ENCODE measurements around the gene ZNF133. TPM values are rescaled to one million over a fixed set of nuclear protein-coding genes. Genes with fewer than 3 reads are reported as not detected.
"Not testable (repeated sequence)": the region's sequence is repeated elsewhere in the genome, so short reads cannot be mapped to it uniquely, and the experiment has no call there.

The ZNF133 gene
- total RNA-seq, 1 experiment from 2014 or later, result 22.8 TPM

- Histone ChIP-seq H3K9me3 (ENCODE audit: insufficient read depth, low read depth) (peaks cover under 1% of the 10 kb centered on the region), H3K79me2 (ENCODE audit: low read depth) (no peaks in the 10 kb centered on the region), H3K9me2 (ENCODE audit: insufficient read depth) (peaks cover 3% of the 10 kb centered on the region; the same call in 1 of the 2 replicates), H3K4me2 (no peak overlapping the region), H3K27me3 (ENCODE audit: insufficient read depth, low read depth) (no peaks in the 10 kb centered on the region), H3K36me3 (ENCODE audit: low read depth) (no peaks in the 10 kb centered on the region), H3K27ac (no peak overlapping the region), H3F3A (ENCODE audit: insufficient read depth, low read depth) (peaks cover 5% of the 10 kb centered on the region; the same call in 1 of the 2 replicates), H3K4me1 (replicated peaks; ENCODE audit: insufficient read depth) (peaks cover 5% of the 10 kb centered on the region), H3K4me3 (no peak overlapping the region), H2AFZ (no peak overlapping the region), H4K20me1 (ENCODE audit: insufficient read depth) (no peaks in the 10 kb centered on the region)
- no peak for TF ChIP-seq EZH2 (IDR thresholded peaks at IDR 0.05; ENCODE audit: low read depth)
- no peak for TF ChIP-seq CTCF (conservative IDR thresholded peaks at IDR 0.05)
- intact Hi-C loops (cut with micrococcal nuclease; ENCODE audit: unreplicated experiment), result no loop called here
- CTCF ChIA-PET, result no interaction called here
- no peak for DNase-seq
- BruUV-seq (replicated peaks), result no TSS peak
- POLR2A ChIA-PET (ENCODE audit: unreplicated experiment), result no interaction called here
These were observed 36.3 kb downstream of the ZNF133 start for GRCh38 chr20:18324596-18325089.

- no peaks in the 10 kb centered on the region for H3K36me3 ChIP-seq (ENCODE audit: low read depth)
- ChIA-PET POLR2A (ENCODE audit: unreplicated experiment) (no interaction called here), CTCF (no interaction called here)
- no peaks in the 10 kb centered on the region for H4K20me1 ChIP-seq (ENCODE audit: insufficient read depth)
- peaks cover 3% of the 10 kb centered on the region; the same call in 1 of the 2 replicates for H3K9me2 ChIP-seq (ENCODE audit: insufficient read depth)
- no peaks in the 10 kb centered on the region for H3K27me3 ChIP-seq (ENCODE audit: insufficient read depth, low read depth)
- H3K4me1 ChIP-seq (replicated peaks; ENCODE audit: insufficient read depth), result peaks cover 12% of the 10 kb centered on the region
- TF ChIP-seq CTCF (conservative IDR thresholded peaks at IDR 0.05) (no peak), EZH2 (IDR thresholded peaks at IDR 0.05; ENCODE audit: low read depth) (no peak)
- peaks cover 8% of the 10 kb centered on the region for H3K9me3 ChIP-seq (ENCODE audit: insufficient read depth, low read depth)
- BruUV-seq (replicated peaks), result no TSS peak
- peaks cover 17% of the 10 kb centered on the region for H3F3A ChIP-seq (ENCODE audit: insufficient read depth, low read depth)
- H3K4me3 ChIP-seq, result no peak overlapping the region
- H3K79me2 ChIP-seq (ENCODE audit: low read depth), result no peaks in the 10 kb centered on the region
- no peak for DNase-seq
- no peak overlapping the region for H3K27ac ChIP-seq
- H3K4me2 ChIP-seq, result no peak overlapping the region
- intact Hi-C loops (cut with micrococcal nuclease; ENCODE audit: unreplicated experiment), result no loop called here
- H2AFZ ChIP-seq, result no peak overlapping the region
These were observed 38.7 kb downstream of the ZNF133 start for GRCh38 chr20:18326990-18327389.

- CTCF ChIA-PET, result no interaction called here
- intact Hi-C loops (cut with micrococcal nuclease; ENCODE audit: unreplicated experiment), result no loop called here
- Histone ChIP-seq H3K4me1 (replicated peaks; ENCODE audit: insufficient read depth) (peaks cover 12% of the 10 kb centered on the region), H3K27me3 (ENCODE audit: insufficient read depth, low read depth) (no peaks in the 10 kb centered on the region), H3F3A (ENCODE audit: insufficient read depth, low read depth) (peaks cover 17% of the 10 kb centered on the region), H3K79me2 (ENCODE audit: low read depth) (no peaks in the 10 kb centered on the region), H3K36me3 (ENCODE audit: low read depth) (no peaks in the 10 kb centered on the region), H4K20me1 (ENCODE audit: insufficient read depth) (no peaks in the 10 kb centered on the region), H3K9me2 (ENCODE audit: insufficient read depth) (peaks cover 3% of the 10 kb centered on the region; the same call in 1 of the 2 replicates), H3K9me3 (ENCODE audit: insufficient read depth, low read depth) (peaks cover 12% of the 10 kb centered on the region), H3K4me2 (no peak overlapping the region), H3K4me3 (no peak overlapping the region), H2AFZ (no peak overlapping the region), H3K27ac (no peak overlapping the region)
- BruUV-seq (replicated peaks), result no TSS peak
- POLR2A ChIA-PET (ENCODE audit: unreplicated experiment), result no interaction called here
- TF ChIP-seq EZH2 (IDR thresholded peaks at IDR 0.05; ENCODE audit: low read depth) (no peak), CTCF (conservative IDR thresholded peaks at IDR 0.05) (no peak)
- DNase-seq, result no peak
These were observed 43.4 kb downstream of the ZNF133 start for GRCh38 chr20:18331694-18332093.

GRCh38 chr20:18349749-18350148 is 61.4 kb downstream of the ZNF133 start:
- BruUV-seq (replicated peaks); H3K27me3 ChIP-seq (ENCODE audit: insufficient read depth, low read depth); DNase-seq; CTCF ChIA-PET; H3K36me3 ChIP-seq (ENCODE audit: low read depth); H3K4me1 ChIP-seq (replicated peaks; ENCODE audit: insufficient read depth); H3K27ac ChIP-seq; H3K9me2 ChIP-seq (ENCODE audit: insufficient read depth); H3K4me3 ChIP-seq; H4K20me1 ChIP-seq (ENCODE audit: insufficient read depth); POLR2A ChIA-PET (ENCODE audit: unreplicated experiment); H3K9me3 ChIP-seq (ENCODE audit: insufficient read depth, low read depth); H2AFZ ChIP-seq; H3F3A ChIP-seq (ENCODE audit: insufficient read depth, low read depth); intact Hi-C loops (cut with micrococcal nuclease; ENCODE audit: unreplicated experiment); H3K4me2 ChIP-seq; H3K79me2 ChIP-seq (ENCODE audit: low read depth): not testable (repeated sequence)

All from PC-9 (cell line).